HepG2 (cell line): ENCODE results near the gene MRM3.

ENCODE experiments used
- EZH2 ChIP-seq: conservative IDR thresholded peaks from 2 replicates; pipeline ENCODE4 v1.6.1; 2012; ENCODE audit warnings: mild to moderate bottlenecking, low read depth, low read length, moderate library complexity
- FOSL1 ChIP-seq: sonication (generic); formaldehyde crosslinking; IDR thresholded peaks from 2 replicates; pipeline ENCODE4 v1.9.0; 2021; ENCODE audit warnings: missing genetic modification reagents, borderline replicate concordance
- ISL2 ChIP-seq: sonication (generic); formaldehyde crosslinking; IDR thresholded peaks from 2 replicates; pipeline ENCODE4 v1.5.0; 2020; ENCODE audit warnings: missing genetic modification reagents
- KDM4B ChIP-seq: sonication (generic); formaldehyde crosslinking; IDR thresholded peaks from 2 replicates; pipeline ENCODE4 v1.4.0; 2020; ENCODE audit warnings: missing genetic modification reagents
- NFKBIZ ChIP-seq: IDR thresholded peaks from 2 replicates; pipeline ENCODE4 v1.6.1; 2018; ENCODE audit warnings: missing genetic modification reagents, missing compliant biosample characterization
- POLR2A ChIP-seq, 2 experiments: IDR thresholded peaks; 2 replicates each; pipeline ENCODE4 v1.6.1; 2011; ENCODE audit warnings: low read depth in 2 of 2, low read length in 2 of 2, mild to moderate bottlenecking in 1 of 2, moderate library complexity in 1 of 2; ENCODE audit not compliant: insufficient read depth in 1 of 2
- ZFP1 ChIP-seq: IDR thresholded peaks from 2 replicates; pipeline ENCODE4 v1.6.1; 2016
- ZNF160 ChIP-seq: sonication (generic); formaldehyde crosslinking; IDR thresholded peaks from 2 replicates; pipeline ENCODE4 v1.8.0; 2022; ENCODE audit warnings: mild to moderate bottlenecking, inconsistent platforms, missing genetic modification reagents
- ZNF225 ChIP-seq: sonication (generic); formaldehyde crosslinking; IDR thresholded peaks from 2 replicates; pipeline ENCODE4 v1.4.0; 2020; ENCODE audit warnings: mild to moderate bottlenecking, missing genetic modification reagents
- TF ChIP-seq, protein P1 (sequence below): sonication (generic); formaldehyde crosslinking; IDR thresholded peaks from 2 replicates; pipeline ENCODE4 v1.5.0; 2020; ENCODE audit warnings: mild to moderate bottlenecking, missing genetic modification reagents, moderate library complexity

DNA sequence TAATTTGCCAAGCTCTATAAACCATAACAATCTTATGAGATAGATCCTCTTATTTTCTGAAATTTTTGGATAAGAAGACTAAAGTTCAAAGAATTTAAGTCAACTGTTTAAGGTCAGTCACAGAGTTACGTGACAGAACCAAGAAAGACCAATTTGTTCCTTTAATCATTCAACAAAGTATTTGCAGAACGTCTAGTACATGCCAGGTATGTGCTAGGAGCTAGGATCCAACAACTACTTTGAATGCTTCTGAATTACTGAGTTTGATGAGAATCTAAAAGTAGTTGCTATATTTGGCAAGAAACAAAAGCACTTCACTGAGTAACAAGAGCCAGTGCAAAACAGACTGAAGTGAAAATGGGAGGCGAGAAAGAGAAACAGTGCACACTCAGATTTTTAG, 15.1 kb upstream of the MRM3 start:
- TF ChIP-seq, protein P1, sequence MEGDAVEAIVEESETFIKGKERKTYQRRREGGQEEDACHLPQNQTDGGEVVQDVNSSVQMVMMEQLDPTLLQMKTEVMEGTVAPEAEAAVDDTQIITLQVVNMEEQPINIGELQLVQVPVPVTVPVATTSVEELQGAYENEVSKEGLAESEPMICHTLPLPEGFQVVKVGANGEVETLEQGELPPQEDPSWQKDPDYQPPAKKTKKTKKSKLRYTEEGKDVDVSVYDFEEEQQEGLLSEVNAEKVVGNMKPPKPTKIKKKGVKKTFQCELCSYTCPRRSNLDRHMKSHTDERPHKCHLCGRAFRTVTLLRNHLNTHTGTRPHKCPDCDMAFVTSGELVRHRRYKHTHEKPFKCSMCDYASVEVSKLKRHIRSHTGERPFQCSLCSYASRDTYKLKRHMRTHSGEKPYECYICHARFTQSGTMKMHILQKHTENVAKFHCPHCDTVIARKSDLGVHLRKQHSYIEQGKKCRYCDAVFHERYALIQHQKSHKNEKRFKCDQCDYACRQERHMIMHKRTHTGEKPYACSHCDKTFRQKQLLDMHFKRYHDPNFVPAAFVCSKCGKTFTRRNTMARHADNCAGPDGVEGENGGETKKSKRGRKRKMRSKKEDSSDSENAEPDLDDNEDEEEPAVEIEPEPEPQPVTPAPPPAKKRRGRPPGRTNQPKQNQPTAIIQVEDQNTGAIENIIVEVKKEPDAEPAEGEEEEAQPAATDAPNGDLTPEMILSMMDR (CRISPR knock-in tag), result no peak
- TF ChIP-seq ISL2 (CRISPR knock-in tag), result no peak
- no peak for TF ChIP-seq ZFP1 (CRISPR knock-in tag)
- TF ChIP-seq EZH2, result no peak
- no peak for TF ChIP-seq NFKBIZ (CRISPR knock-in tag)
- TF ChIP-seq KDM4B (CRISPR knock-in tag), result no peak
- no peak for TF ChIP-seq ZNF225 (CRISPR knock-in tag)
- no peak for TF ChIP-seq ZNF160 (CRISPR knock-in tag)
- TF ChIP-seq FOSL1, result no peak
- TF ChIP-seq POLR2A (IDR thresholded peaks at IDR 0.05; ENCODE audit: insufficient read depth in 1 of 2, low read depth in 2 of 2, low read length in 2 of 2), result no peak
